Activated naive CD4-positive, alpha-beta T cell treated with anti-CD3 and anti-CD28 coated beads, Interleukin-2, amount 10 ng/mL, durations not matched to agents 7 days and 5 days (primary cell): ENCODE measurements around the gene KRTAP10-8.
"Not testable (repeated sequence)": the region's sequence is repeated elsewhere in the genome, so short reads cannot be mapped to it uniquely, and the experiment has no call there.

ENCODE experiments used
- CTCF ChIA-PET: fragments of 350-600 bp; sonication (Branson Sonifier 250); formaldehyde crosslinking; loops from one replicate; lab custom pipeline; 2021; ENCODE audit warnings: antibody characterized with exemption; lab: Charles Lee
- DNase-seq: peaks from one replicate; pipeline ENCODE4 v3.0.0-alpha.2; 2020
- H3K27ac Mint-ChIP-seq: one replicate; pipeline ENCODE4 v1.8.0; 2021; ENCODE audit warnings: mild to moderate bottlenecking, moderate library complexity, mixed read lengths
- H3K27me3 Mint-ChIP-seq: one replicate; pipeline ENCODE4 v1.8.0; 2021; ENCODE audit warnings: mild to moderate bottlenecking, mixed read lengths
- H3K36me3 Mint-ChIP-seq: one replicate; pipeline ENCODE4 v1.8.0; 2021; ENCODE audit warnings: mixed read lengths
- H3K4me1 Mint-ChIP-seq: one replicate; pipeline ENCODE4 v1.8.0; 2021; ENCODE audit warnings: mixed read lengths
- H3K4me3 Mint-ChIP-seq: one replicate; pipeline ENCODE4 v1.8.0; 2021; ENCODE audit warnings: mild to moderate bottlenecking, moderate library complexity, mixed read lengths
- H3K9me3 Mint-ChIP-seq: one replicate; pipeline ENCODE4 v1.8.0; 2021; ENCODE audit warnings: mixed read lengths

Gene KRTAP10-8

GRCh38 chr21:44574457-44575306 is 37.2 kb upstream of the KRTAP10-8 start:
- CTCF ChIA-PET = interaction anchor here (0.7 to 1.0 kb wide), 3 partner anchors 38 to 157 kb away, joined by 3 read pairs; no protein-coding TSS in a partner anchor
- no peak for DNase-seq
- H3K27ac Mint-ChIP-seq = no peak overlapping the region
- H3K36me3 Mint-ChIP-seq = peaks cover 9% of the 10 kb centered on the region
- H3K4me1 Mint-ChIP-seq = no peaks in the 10 kb centered on the region
- H3K9me3 Mint-ChIP-seq = peaks cover 24% of the 10 kb centered on the region
- no peak overlapping the region for H3K4me3 Mint-ChIP-seq
- H3K27me3 Mint-ChIP-seq = peaks cover 37% of the 10 kb centered on the region

- no peak overlapping the region for H3K27ac Mint-ChIP-seq
Measured at GRCh38 chr21:44575307-44576024, 36.4 kb upstream of the KRTAP10-8 start.

GRCh38 chr21:44576025-44576420 is 35.9 kb upstream of the KRTAP10-8 start:
- Mint-ChIP-seq H3K36me3 (peaks cover 9% of the 10 kb centered on the region), H3K27ac (no peak overlapping the region), H3K9me3 (peaks cover 33% of the 10 kb centered on the region), H3K4me3 (no peak overlapping the region), H3K4me1 (no peaks in the 10 kb centered on the region), H3K27me3 (peaks cover 45% of the 10 kb centered on the region)
- CTCF ChIA-PET = no interaction called here
- DNase-seq = no peak

More at GRCh38 chr21:44575307-44576024, 36.4 kb upstream of the KRTAP10-8 start:
- Mint-ChIP-seq H3K9me3 (peaks cover 30% of the 10 kb centered on the region), H3K4me3 (no peak overlapping the region), H3K27me3 (peaks cover 44% of the 10 kb centered on the region), H3K36me3 (peaks cover 9% of the 10 kb centered on the region), H3K4me1 (no peaks in the 10 kb centered on the region)
- DNase-seq = no peak
- CTCF ChIA-PET = interaction anchor here (0.9 to 1.0 kb wide), 2 partner anchors 39 to 143 kb away, joined by 3 read pairs; no protein-coding TSS in a partner anchor

- H3K36me3 Mint-ChIP-seq = peaks cover 11% of the 10 kb centered on the region
- CTCF ChIA-PET = no interaction called here
- DNase-seq = no peak
- peaks cover 42% of the 10 kb centered on the region for H3K9me3 Mint-ChIP-seq
- H3K27ac Mint-ChIP-seq = no peak overlapping the region
- H3K27me3 Mint-ChIP-seq = peaks cover 37% of the 10 kb centered on the region
- H3K4me3 Mint-ChIP-seq = no peak overlapping the region
- H3K4me1 Mint-ChIP-seq = peaks cover 6% of the 10 kb centered on the region
Measured at GRCh38 chr21:44578371-44579055, 33.4 kb upstream of the KRTAP10-8 start.

- peaks cover 42% of the 10 kb centered on the region for H3K9me3 Mint-ChIP-seq
- H3K27ac Mint-ChIP-seq = no peak overlapping the region
- CTCF ChIA-PET = no interaction called here
- peaks cover 11% of the 10 kb centered on the region for H3K36me3 Mint-ChIP-seq
- H3K27me3 Mint-ChIP-seq = peaks cover 30% of the 10 kb centered on the region
- H3K4me3 Mint-ChIP-seq = no peak overlapping the region
- DNase-seq = no peak
- peaks cover 14% of the 10 kb centered on the region for H3K4me1 Mint-ChIP-seq
Measured at GRCh38 chr21:44579056-44579832, 32.6 kb upstream of the KRTAP10-8 start.

GRCh38 chr21:44579833-44580144 is 32.1 kb upstream of the KRTAP10-8 start:
- Mint-ChIP-seq H3K9me3 (peaks cover 42% of the 10 kb centered on the region), H3K27me3 (peaks cover 25% of the 10 kb centered on the region), H3K4me1 (peaks cover 16% of the 10 kb centered on the region), H3K4me3 (no peak overlapping the region), H3K27ac (no peak overlapping the region), H3K36me3 (peaks cover 11% of the 10 kb centered on the region)
- DNase-seq = no peak
- CTCF ChIA-PET = no interaction called here

- peaks cover 11% of the 10 kb centered on the region for H3K36me3 Mint-ChIP-seq
- not testable (repeated sequence) for H3K27ac Mint-ChIP-seq, H3K4me3 Mint-ChIP-seq, DNase-seq
- H3K27me3 Mint-ChIP-seq = peaks cover 25% of the 10 kb centered on the region
- H3K4me1 Mint-ChIP-seq = peaks cover 16% of the 10 kb centered on the region
- CTCF ChIA-PET = interaction anchor here (0.7 kb wide), 1 partner anchor 75 kb away, joined by 3 read pairs; no protein-coding TSS in a partner anchor
- H3K9me3 Mint-ChIP-seq = peaks cover 42% of the 10 kb centered on the region
Measured at GRCh38 chr21:44580231-44580821, 31.6 kb upstream of the KRTAP10-8 start, which contains the start of gene KRTAP10-5. TSS of gene KRTAP10-5 (minus strand) at chr21:44580604. CDS start at chr21:44580578, 26 bp downstream.

GRCh38 chr21:44581158-44581557 is 30.7 kb upstream of the KRTAP10-8 start:
- Mint-ChIP-seq H3K27me3 (peaks cover 33% of the 10 kb centered on the region), H3K4me1 (peaks cover 16% of the 10 kb centered on the region), H3K27ac (no peak overlapping the region), H3K9me3 (peaks cover 39% of the 10 kb centered on the region), H3K36me3 (peaks cover 11% of the 10 kb centered on the region), H3K4me3 (no peak overlapping the region)
- DNase-seq = no peak
- CTCF ChIA-PET = interaction anchor here (0.7 kb wide), 1 partner anchor 76 kb away, joined by 3 read pairs; no protein-coding TSS in a partner anchor

- no peak for DNase-seq
- H3K9me3 Mint-ChIP-seq = peaks cover 32% of the 10 kb centered on the region
- no peak overlapping the region for H3K4me3 Mint-ChIP-seq
- peaks cover 16% of the 10 kb centered on the region for H3K4me1 Mint-ChIP-seq
- H3K27me3 Mint-ChIP-seq = peaks cover 42% of the 10 kb centered on the region
- no peak overlapping the region for H3K27ac Mint-ChIP-seq
- CTCF ChIA-PET = no interaction called here
- peaks cover 11% of the 10 kb centered on the region for H3K36me3 Mint-ChIP-seq
Measured at GRCh38 chr21:44582055-44582454, 29.8 kb upstream of the KRTAP10-8 start.

- no peak overlapping the region for H3K27ac Mint-ChIP-seq
- no peak for DNase-seq
- peaks cover 5% of the 10 kb centered on the region for H3K36me3 Mint-ChIP-seq
- H3K4me3 Mint-ChIP-seq = no peak overlapping the region
- H3K9me3 Mint-ChIP-seq = peaks cover 21% of the 10 kb centered on the region
- H3K27me3 Mint-ChIP-seq = peaks cover 46% of the 10 kb centered on the region
- H3K4me1 Mint-ChIP-seq = peaks cover 16% of the 10 kb centered on the region
- CTCF ChIA-PET = no interaction called here
Measured at GRCh38 chr21:44583089-44583799, 28.6 kb upstream of the KRTAP10-8 start.

GRCh38 chr21:44583800-44584147 is 28.1 kb upstream of the KRTAP10-8 start:
- peak; percentile 47 for DNase-seq
- Mint-ChIP-seq H3K36me3 (peaks cover 5% of the 10 kb centered on the region), H3K27ac (no peak overlapping the region), H3K4me1 (peaks cover 16% of the 10 kb centered on the region), H3K9me3 (peaks cover 20% of the 10 kb centered on the region), H3K27me3 (peaks cover 46% of the 10 kb centered on the region), H3K4me3 (no peak overlapping the region)
- CTCF ChIA-PET = no interaction called here

- no peak overlapping the region for H3K4me3 Mint-ChIP-seq
- CTCF ChIA-PET = no interaction called here
- H3K4me1 Mint-ChIP-seq = peaks cover 16% of the 10 kb centered on the region
- no peak overlapping the region for H3K27ac Mint-ChIP-seq
- no peak for DNase-seq
- peaks cover 10% of the 10 kb centered on the region for H3K9me3 Mint-ChIP-seq
- H3K36me3 Mint-ChIP-seq = peaks cover 5% of the 10 kb centered on the region
- peaks cover 44% of the 10 kb centered on the region for H3K27me3 Mint-ChIP-seq
Measured at GRCh38 chr21:44585892-44586291, 26.0 kb upstream of the KRTAP10-8 start.

- no peaks in the 10 kb centered on the region for H3K9me3 Mint-ChIP-seq
- no peak overlapping the region for H3K4me3 Mint-ChIP-seq
- CTCF ChIA-PET = no interaction called here
- peaks cover 4% of the 10 kb centered on the region for H3K4me1 Mint-ChIP-seq
- H3K27me3 Mint-ChIP-seq = peaks cover 52% of the 10 kb centered on the region
- no peak overlapping the region for H3K27ac Mint-ChIP-seq
- H3K36me3 Mint-ChIP-seq = peaks cover 3% of the 10 kb centered on the region
- no peak for DNase-seq
Measured at GRCh38 chr21:44589094-44589493, 22.8 kb upstream of the KRTAP10-8 start.
